ENCODE data around the gene APOA1.

DNA sequence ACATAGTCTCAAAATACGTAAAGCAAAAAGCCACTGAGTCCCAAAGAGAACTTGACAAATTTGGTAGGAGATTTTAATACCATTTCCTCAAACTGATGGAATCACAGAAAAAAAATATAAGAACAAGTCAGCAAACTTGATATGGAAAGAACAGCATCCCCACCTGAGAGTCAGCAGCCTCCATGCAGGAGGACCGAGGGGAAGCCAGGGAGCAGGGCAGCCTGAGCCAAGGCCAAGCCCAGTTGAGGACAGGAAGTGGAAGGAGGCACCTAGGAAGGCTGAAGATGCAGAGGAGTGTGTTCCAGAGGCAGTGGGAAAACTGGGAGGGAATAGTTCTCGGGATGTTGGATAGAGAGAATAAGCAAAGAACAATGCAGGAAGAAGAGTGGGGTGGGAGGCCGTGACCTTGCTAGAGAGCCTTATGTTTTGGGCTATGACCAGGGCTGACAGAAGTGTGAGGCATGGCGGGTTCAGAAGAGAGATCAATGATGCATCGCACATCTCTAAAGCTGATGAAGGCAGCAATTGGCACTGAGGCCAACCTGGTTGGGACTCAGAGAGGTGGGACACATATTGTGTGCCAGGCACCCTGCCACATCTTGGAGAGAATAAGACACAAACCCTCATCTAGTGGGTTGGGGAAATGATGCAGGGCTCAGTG lies 29.7 kb downstream of the APOA1 start:
- TF ChIP-seq, protein P1, sequence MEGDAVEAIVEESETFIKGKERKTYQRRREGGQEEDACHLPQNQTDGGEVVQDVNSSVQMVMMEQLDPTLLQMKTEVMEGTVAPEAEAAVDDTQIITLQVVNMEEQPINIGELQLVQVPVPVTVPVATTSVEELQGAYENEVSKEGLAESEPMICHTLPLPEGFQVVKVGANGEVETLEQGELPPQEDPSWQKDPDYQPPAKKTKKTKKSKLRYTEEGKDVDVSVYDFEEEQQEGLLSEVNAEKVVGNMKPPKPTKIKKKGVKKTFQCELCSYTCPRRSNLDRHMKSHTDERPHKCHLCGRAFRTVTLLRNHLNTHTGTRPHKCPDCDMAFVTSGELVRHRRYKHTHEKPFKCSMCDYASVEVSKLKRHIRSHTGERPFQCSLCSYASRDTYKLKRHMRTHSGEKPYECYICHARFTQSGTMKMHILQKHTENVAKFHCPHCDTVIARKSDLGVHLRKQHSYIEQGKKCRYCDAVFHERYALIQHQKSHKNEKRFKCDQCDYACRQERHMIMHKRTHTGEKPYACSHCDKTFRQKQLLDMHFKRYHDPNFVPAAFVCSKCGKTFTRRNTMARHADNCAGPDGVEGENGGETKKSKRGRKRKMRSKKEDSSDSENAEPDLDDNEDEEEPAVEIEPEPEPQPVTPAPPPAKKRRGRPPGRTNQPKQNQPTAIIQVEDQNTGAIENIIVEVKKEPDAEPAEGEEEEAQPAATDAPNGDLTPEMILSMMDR (IDR thresholded peaks at IDR 0.05): no peak
- TF ChIP-seq POLR2A (IDR thresholded peaks at IDR 0.05): no peak
